ENCODE measurements around the gene FGFR2.

GRCh38 chr10:121454781-121455180, 143.5 kb downstream of the FGFR2 start:
- TF ChIP-seq, protein P1, sequence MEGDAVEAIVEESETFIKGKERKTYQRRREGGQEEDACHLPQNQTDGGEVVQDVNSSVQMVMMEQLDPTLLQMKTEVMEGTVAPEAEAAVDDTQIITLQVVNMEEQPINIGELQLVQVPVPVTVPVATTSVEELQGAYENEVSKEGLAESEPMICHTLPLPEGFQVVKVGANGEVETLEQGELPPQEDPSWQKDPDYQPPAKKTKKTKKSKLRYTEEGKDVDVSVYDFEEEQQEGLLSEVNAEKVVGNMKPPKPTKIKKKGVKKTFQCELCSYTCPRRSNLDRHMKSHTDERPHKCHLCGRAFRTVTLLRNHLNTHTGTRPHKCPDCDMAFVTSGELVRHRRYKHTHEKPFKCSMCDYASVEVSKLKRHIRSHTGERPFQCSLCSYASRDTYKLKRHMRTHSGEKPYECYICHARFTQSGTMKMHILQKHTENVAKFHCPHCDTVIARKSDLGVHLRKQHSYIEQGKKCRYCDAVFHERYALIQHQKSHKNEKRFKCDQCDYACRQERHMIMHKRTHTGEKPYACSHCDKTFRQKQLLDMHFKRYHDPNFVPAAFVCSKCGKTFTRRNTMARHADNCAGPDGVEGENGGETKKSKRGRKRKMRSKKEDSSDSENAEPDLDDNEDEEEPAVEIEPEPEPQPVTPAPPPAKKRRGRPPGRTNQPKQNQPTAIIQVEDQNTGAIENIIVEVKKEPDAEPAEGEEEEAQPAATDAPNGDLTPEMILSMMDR (IDR thresholded peaks at IDR 0.05), result no peak
- no peak for TF ChIP-seq POLR2A (IDR thresholded peaks at IDR 0.05)
